Measurements from ENCODE around the gene MMAA.

The MMAA gene

DNA sequence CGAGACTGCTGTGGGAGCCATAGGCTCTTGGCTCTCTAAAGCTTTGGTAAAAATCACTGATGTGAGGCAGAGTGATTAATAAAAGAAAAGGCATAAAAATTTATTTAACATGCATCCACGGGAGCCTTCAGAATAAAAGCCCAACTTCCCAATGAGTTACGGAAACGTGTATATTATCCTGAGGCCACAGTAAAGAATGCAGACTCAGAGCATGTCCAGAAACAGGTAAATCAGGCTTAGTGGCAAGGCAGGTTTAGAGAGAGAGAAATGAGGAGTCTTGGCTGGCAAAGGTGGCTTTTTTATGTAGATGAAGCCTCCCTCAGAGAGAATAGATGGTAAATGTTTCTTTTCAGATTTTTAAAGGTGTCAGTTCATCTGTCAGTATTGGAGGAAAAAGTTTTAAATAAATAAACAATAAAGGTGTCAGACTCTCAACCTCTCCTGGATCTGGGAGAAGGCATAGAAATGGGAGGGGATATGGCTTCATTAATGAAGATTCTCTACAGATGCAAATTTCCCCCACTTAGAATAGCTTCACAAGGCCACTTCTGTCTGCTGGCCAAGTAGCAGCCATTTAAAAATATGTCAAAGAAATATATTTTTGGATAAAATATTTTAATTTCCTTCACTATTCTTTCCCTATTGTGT lies 84.8 kb downstream of the MMAA start:
- DNase-seq (ENCODE audit: low spot score) (no peak), FAIRE-seq (no peak)

DNA sequence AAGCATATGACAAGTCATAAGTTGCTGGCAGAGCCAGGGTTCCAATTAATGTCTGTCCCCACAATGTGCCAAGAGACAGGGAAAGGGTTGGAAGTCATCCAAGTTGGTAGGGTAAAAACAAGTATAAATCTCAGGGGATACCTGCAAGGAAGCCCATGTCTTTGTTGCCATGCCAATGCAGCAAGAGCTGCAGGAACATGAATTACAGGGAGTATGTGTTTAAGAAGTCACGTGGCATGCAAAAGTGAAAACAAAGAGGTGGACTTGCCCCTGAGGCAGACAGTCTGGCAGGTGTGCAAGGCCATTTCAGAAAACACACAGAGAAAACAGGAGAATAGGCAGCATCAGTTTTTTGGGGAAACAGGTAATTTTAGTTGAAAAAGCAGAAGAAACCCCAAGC lies 90.2 kb downstream of the MMAA start:
- no peak for FAIRE-seq
- DNase-seq (ENCODE audit: low spot score): no peak
